ENCODE data around the gene NWD2.

NWD2 gene

GRCh38 chr4:37465296-37465695 is 220.8 kb downstream of the NWD2 start:
- DNase-seq (ENCODE audit: low read depth in 2 of 2): no peak

DNA sequence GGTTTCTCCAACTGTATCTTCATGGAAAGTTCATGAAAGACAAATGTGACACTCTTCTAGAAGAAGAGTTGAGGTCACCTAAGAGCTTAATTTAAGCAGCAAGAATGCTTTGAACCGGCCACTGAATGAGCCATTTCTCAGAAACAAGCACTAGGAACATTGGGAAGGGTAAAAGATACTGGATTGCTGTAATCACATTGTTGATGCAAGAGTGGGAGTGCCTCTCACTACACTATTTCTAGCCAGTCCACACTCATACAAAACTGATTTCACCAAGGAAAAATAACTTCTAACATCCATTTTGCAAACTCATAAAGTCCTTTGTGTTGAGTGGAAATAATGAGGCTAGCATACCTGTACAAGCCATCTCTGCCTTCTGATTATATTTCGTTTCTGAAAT is 221.3 kb downstream of the NWD2 start:
- no peak for DNase-seq (ENCODE audit: low read depth in 2 of 2)

DNA sequence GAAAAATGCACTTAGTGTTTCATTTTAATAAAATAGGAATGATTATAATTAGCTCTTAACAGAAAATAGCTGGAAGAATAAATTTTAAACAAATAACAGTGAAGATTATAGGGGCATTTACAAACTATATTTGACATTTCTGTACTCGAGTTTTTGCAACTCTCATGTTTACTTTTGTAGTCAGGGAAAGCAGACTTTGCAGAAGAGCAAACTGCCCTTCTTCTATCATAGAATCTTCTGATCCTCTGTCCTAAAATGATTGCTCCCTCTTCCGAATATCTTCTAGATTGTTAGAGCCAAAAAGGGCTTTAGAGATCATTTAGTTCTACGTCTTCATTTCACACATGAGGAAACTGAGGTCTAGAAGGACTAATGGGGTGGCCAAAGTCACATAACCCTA is 222.7 kb downstream of the NWD2 start:
- DNase-seq (ENCODE audit: low read depth in 2 of 2): no peak

GRCh38 chr4:37467824-37468223 is 223.3 kb downstream of the NWD2 start:
- no peak for DNase-seq (ENCODE audit: low read depth in 2 of 2)

DNA sequence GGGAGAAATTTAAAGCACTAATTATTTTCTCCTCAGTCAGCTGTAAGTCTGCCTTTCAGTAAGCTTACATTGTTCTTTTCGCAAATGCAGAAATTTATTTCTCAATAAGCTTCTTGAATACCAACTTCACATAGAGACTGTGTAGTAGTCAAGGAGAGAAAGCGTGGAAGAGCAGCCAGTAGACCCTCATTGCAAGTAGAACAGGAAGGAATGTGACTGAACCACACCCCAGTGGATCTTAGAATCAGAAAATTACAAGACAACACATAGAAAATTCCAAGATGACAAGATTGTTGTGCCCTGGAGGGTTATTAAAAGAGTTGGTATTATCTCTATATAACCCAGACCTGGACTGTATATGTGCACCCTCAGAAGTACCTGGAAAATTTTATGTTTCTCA is 224.7 kb downstream of the NWD2 start:
- DNase-seq (ENCODE audit: low read depth in 2 of 2): no peak

DNA sequence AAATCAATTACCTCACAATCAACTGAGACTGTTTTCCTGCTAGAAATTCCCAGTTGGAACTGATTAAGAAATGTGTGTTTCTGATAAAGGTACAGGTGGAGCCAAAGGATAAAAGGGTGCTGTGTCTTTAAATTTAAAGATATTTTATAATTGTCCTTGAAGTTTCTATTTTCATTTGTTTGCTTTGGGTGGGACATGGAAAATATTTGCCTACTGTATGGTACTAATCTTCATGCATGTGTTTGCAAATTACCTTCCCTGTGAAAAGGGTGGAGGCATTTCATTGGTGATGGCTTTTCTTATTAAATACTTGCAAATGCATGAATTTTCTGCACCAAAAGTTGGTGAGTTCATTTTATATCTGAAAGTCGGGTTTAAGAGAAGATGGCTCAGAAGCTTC is 225.7 kb downstream of the NWD2 start:
- DNase-seq (ENCODE audit: low read depth in 2 of 2): no peak

DNA sequence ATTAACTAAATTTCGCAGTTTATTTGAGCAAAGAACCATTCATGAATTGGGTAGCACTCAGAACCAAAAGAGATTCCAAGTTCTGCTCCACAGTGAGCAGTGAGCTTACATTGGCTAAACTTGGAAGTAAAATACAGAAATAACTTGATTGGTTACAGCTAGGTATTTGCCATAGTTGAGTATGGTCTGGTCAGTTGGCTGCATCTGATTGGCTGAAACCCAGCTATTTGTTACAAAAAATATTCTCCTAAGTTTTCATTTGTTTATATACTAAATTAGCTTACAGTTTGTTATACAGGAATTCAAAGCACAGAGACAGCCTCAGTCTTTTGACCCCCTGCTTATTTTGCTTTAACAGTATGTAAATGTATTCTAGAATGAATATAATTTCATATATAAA is 226.6 kb downstream of the NWD2 start:
- DNase-seq (ENCODE audit: low read depth in 2 of 2): no peak

GRCh38 chr4:37471971-37472370 is 227.4 kb downstream of the NWD2 start:
- DNase-seq (ENCODE audit: low read depth in 2 of 2): no peak

GRCh38 chr4:37473807-37474206 is 229.3 kb downstream of the NWD2 start:
- DNase-seq (ENCODE audit: low read depth in 2 of 2): no peak

DNA sequence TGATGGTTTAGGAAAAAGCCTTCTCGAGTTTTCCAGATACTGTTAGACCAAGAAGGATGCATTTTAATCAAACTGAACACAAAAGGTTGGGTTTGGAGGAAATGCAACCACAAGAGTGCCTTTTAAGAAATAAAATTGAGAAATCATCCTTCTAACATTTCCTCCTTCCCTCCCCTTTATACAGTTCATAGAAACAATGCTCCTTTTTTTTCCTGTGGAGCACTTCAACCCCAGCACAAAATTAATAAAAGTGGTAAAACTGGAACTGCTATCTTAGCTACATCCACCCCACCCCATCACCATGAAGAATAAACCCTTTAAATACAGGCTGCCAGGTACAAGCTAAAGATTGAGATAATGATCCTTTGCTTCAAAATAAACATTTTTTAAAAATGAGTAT is 230.5 kb downstream of the NWD2 start:
- DNase-seq (ENCODE audit: low read depth in 2 of 2): no peak

- DNase-seq (ENCODE audit: low read depth in 2 of 2): no peak
These were observed 231.2 kb downstream of the NWD2 start for GRCh38 chr4:37475776-37476175.

- DNase-seq (ENCODE audit: low read depth in 2 of 2): no peak
These were observed 231.7 kb downstream of the NWD2 start for GRCh38 chr4:37476256-37476655.

GRCh38 chr4:37476691-37477090 is 232.1 kb downstream of the NWD2 start:
- no peak for DNase-seq (ENCODE audit: low read depth in 2 of 2)

DNA sequence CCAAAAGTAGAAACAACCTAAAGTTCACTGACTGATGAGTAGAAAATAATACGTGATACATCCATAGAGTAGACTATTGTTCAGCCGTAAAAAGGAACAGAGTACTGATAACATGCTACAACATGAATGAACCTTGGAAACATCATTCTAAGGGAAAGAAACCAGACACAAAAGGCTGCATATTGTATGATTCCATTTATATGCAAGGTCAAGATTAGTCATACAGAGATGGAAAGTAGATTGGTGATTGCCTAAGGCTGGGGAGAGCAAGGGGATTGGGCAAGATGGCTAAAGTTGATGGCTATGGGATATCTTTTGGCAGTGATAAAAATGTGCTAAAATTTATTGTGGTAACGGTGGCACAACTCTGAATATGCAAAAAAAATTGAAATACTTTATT is 232.6 kb downstream of the NWD2 start:
- DNase-seq (ENCODE audit: low read depth in 2 of 2): no peak

GRCh38 chr4:37478151-37478550 is 233.6 kb downstream of the NWD2 start:
- no peak for DNase-seq (ENCODE audit: low read depth in 2 of 2)

- no peak for DNase-seq (ENCODE audit: low read depth in 2 of 2)
These were observed 236.0 kb downstream of the NWD2 start for GRCh38 chr4:37480509-37480908.

DNA sequence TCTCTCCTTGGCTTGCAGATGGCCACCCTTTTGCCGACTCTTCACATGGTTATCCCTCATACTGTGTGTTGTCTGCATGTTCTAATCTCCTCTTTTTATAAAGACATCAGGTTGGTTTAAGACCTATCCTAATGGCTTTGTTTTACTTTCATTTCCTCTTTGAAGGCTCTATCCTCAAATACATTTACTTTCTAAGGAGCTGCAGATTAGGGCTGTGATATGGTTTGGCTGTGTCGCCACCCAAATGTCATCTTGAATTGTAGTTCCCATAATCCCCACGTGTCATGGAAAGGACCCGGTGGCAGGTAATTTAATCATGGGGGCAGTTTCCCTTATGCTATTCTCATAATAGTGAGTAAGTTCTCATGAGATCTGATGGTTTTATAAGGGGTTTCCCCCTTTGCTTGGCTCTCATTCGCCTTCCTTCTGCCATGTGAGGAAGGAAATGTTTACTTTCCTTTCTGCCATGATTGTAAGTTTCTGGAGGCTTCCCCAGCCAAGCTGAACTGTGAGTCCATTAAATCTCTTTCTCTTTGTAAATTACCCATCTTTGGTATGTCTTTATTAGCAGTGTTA is 237.1 kb downstream of the NWD2 start:
- no peak for DNase-seq (ENCODE audit: low read depth in 2 of 2)

GRCh38 chr4:37482236-37482913 is 237.8 kb downstream of the NWD2 start:
- no peak for DNase-seq (ENCODE audit: low read depth in 2 of 2)

- no peak for DNase-seq (ENCODE audit: low read depth in 2 of 2)
These were observed 239.1 kb downstream of the NWD2 start for GRCh38 chr4:37483610-37484009.

DNA sequence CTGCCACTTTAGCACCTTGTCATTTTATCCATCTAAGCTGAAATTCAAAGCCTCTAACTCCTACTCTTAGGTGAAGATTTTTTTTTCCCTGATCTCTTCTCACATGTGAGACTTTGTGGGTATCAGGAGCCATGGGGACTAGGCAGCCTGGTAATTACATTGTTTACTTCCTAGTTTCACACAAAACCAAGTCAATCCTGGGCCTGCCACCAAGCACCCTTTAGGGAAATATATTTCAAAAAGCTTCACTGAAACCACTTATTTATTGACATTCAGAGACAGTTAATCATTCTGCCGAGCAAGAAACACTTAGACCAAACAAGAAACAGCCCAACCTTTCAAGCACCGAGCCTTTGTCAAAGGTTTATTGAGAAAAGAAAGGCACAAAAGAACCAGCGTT is 241.6 kb downstream of the NWD2 start:
- no peak for DNase-seq (ENCODE audit: low read depth in 2 of 2)

- DNase-seq (ENCODE audit: low read depth in 2 of 2): no peak
These were observed 243.1 kb downstream of the NWD2 start for GRCh38 chr4:37487668-37488067.

- no peak for DNase-seq (ENCODE audit: low read depth in 2 of 2)
These were observed 245.2 kb downstream of the NWD2 start for GRCh38 chr4:37489697-37490096.

GRCh38 chr4:37490391-37491347 is 246.1 kb downstream of the NWD2 start:
- DNase-seq (ENCODE audit: low read depth in 2 of 2): no peak

All from fibroblast of skin of left quadriceps (primary cell).